Osteoblast (primary cell): Measurements from ENCODE around the gene TRERF1. TPM values are rescaled to one million over a fixed set of nuclear protein-coding genes. Genes with fewer than 3 reads are reported as not detected.

Experiments used
- total RNA-seq: library from RNA; depleted of rRNA; stranded (reverse); fragments of >200 nt; gene quantifications from 2 replicates; pipeline ENCODE4 v1.2.3, GENCODE V29; 2012

TRERF1 gene
- total RNA-seq, 1 donor = 4.7 TPM

Other genes with a start within 250 kb of the TRERF1 start
- 46.9 and 52.5 TPM in 2 replicates for gene MRPS10, start 234.1 kb downstream of the TRERF1 start, total RNA-seq
- 31.5 and 32.1 TPM in 2 replicates for gene UBR2, start 112.1 kb upstream of the TRERF1 start, total RNA-seq